ENCODE measurements around the gene ACTL10.

GRCh38 chr20:33681288-33681687 lies 14.5 kb downstream of the ACTL10 start:
- TF ChIP-seq, protein P1, sequence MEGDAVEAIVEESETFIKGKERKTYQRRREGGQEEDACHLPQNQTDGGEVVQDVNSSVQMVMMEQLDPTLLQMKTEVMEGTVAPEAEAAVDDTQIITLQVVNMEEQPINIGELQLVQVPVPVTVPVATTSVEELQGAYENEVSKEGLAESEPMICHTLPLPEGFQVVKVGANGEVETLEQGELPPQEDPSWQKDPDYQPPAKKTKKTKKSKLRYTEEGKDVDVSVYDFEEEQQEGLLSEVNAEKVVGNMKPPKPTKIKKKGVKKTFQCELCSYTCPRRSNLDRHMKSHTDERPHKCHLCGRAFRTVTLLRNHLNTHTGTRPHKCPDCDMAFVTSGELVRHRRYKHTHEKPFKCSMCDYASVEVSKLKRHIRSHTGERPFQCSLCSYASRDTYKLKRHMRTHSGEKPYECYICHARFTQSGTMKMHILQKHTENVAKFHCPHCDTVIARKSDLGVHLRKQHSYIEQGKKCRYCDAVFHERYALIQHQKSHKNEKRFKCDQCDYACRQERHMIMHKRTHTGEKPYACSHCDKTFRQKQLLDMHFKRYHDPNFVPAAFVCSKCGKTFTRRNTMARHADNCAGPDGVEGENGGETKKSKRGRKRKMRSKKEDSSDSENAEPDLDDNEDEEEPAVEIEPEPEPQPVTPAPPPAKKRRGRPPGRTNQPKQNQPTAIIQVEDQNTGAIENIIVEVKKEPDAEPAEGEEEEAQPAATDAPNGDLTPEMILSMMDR (conservative IDR thresholded peaks at IDR 0.05), result no peak
- no peak for TF ChIP-seq ZFX (IDR thresholded peaks at IDR 0.05)

Data from C4-2B (cell line).